DOHH2 (cell line): Measurements from ENCODE around the gene KDSR.

ENCODE experiments used
- H3F3A ChIP-seq: fragments of 200-600 bp; sonication (generic), shearing (Covaris generic); 2 replicates; pipeline ENCODE4 v1.6.0; 2016; ENCODE audit warnings: antibody characterized with exemption, mild to moderate bottlenecking; ENCODE audit not compliant: control insufficient read depth, insufficient read depth
- H3K27ac ChIP-seq: fragments of 200-600 bp; sonication (generic); 2 replicates; pipeline ENCODE4 v1.5.1; 2014; ENCODE audit warnings: low read depth, mild to moderate bottlenecking, low read length, moderate library complexity
- H3K27me3 ChIP-seq: fragments of 200-600 bp; sonication (generic); 2 replicates; pipeline ENCODE4 v1.6.1; 2014; ENCODE audit warnings: mild to moderate bottlenecking, low read length, mixed read lengths; ENCODE audit not compliant: control insufficient read depth
- H3K36me3 ChIP-seq: fragments of 200-600 bp; sonication (generic); 2 replicates; pipeline ENCODE4 v1.6.1; 2014; ENCODE audit warnings: mild to moderate bottlenecking, low read length, moderate library complexity, mixed read lengths; ENCODE audit not compliant: control insufficient read depth
- H3K4me1 ChIP-seq: fragments of 200-600 bp; sonication (generic); 2 replicates; pipeline ENCODE4 v1.6.1; 2014; ENCODE audit warnings: mild to moderate bottlenecking, low read length, mixed read lengths; ENCODE audit not compliant: control insufficient read depth
- H3K4me2 ChIP-seq: fragments of 200-600 bp; sonication (generic); 2 replicates; pipeline ENCODE4 v1.6.0; 2014; ENCODE audit warnings: mild to moderate bottlenecking, low read length, moderate library complexity
- H3K4me3 ChIP-seq: fragments of 200-600 bp; sonication (generic); 2 replicates; pipeline ENCODE4 v1.5.1; 2014; ENCODE audit warnings: mild to moderate bottlenecking, low read length, mixed read lengths
- H3K79me2 ChIP-seq: fragments of 200-600 bp; sonication (generic); 2 replicates; pipeline ENCODE4 v1.6.1; 2014; ENCODE audit warnings: mild to moderate bottlenecking, low read length, mixed read lengths; ENCODE audit not compliant: control insufficient read depth
- H3K9me2 ChIP-seq: fragments of 200-600 bp; sonication (generic); replicated peaks from 2 replicates; pipeline ENCODE4 v1.6.1; 2014; ENCODE audit warnings: mild to moderate bottlenecking, low read length, mixed read lengths; ENCODE audit not compliant: control insufficient read depth
- H3K9me3 ChIP-seq: fragments of 200-600 bp; sonication (generic); 2 replicates; pipeline ENCODE4 v1.6.1; 2014; ENCODE audit warnings: antibody characterized with exemption, low read length, mixed read lengths; ENCODE audit not compliant: control insufficient read depth, insufficient read depth
- H4K20me1 ChIP-seq: fragments of 200-600 bp; sonication (generic); 2 replicates; pipeline ENCODE4 v1.6.0; 2014; ENCODE audit warnings: low read depth, mild to moderate bottlenecking, antibody characterized with exemption, low read length, moderate library complexity; ENCODE audit not compliant: control insufficient read depth, insufficient read depth
- EZH2phosphoT487 ChIP-seq: fragments of 200-600 bp; sonication (generic); IDR thresholded peaks from 2 replicates; pipeline ENCODE4 v1.6.1; 2017; ENCODE audit warnings: borderline replicate concordance, mild to moderate bottlenecking, antibody characterized with exemption, low read length, moderate library complexity, mixed read lengths
- TF ChIP-seq, protein P1 (sequence below): fragments of 200-600 bp; sonication (generic); IDR thresholded peaks from one replicate; pipeline ENCODE4 v1.5.1; 2014; ENCODE audit warnings: antibody characterized with exemption, mild to moderate bottlenecking, low read depth, low read length; ENCODE audit not compliant: poor library complexity, severe bottlenecking

Gene KDSR

DNA sequence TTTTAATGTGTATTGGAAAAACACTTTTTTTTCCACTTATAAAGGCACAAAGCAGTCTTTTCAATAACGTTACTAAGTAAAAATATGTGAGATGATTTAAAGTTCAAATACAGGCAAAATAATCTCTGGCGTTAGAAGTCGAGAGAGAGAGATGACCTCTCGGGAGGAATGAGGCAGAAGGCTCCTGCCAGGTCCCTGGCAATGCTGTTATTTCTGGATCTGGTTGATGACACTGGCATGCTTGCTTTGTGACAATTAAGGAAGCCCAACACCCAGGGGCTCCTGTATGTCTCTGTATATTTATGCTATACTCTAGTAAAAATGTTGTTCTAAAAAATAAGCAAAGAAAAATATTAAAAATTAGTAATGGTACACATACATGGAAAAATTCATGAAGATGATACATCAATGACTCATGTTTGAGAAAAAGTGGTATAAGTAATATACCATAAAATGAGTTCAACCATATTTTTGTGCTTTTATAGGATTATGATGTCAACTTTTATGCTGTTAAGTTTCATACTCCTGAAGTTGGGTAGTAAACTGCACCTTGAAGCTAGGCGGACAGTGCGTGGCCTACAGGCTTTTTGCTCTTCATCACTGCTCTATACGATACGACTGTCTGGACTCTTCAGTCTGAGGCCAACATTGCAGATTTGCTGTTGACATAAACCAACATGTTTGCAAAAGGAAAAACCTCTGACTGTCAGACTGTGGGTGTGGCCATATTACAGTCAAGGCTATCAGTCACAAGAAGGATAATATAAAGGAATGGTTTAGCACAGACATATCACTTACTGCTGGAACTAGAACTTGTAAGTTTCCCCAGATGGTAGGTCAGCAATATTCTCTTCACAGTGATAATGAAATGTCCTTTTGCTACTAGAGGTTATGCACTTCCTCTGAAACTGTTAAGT, 35.5 kb upstream of the KDSR start:
- H3K27me3 ChIP-seq, result no peaks in the 10 kb centered on the region
- H4K20me1 ChIP-seq, result no peaks in the 10 kb centered on the region
- H3K4me2 ChIP-seq, result no peak overlapping the region
- H3K4me1 ChIP-seq, result no peaks in the 10 kb centered on the region
- H3K79me2 ChIP-seq, result peaks cover 10% of the 10 kb centered on the region
- no peaks in the 10 kb centered on the region for H3K9me2 ChIP-seq
- H3K9me3 ChIP-seq, result no peaks in the 10 kb centered on the region
- no peak overlapping the region for H3K27ac ChIP-seq
- no peak overlapping the region for H3K4me3 ChIP-seq
- H3F3A ChIP-seq, result no peaks in the 10 kb centered on the region
- TF ChIP-seq EZH2phosphoT487, result no peak
- TF ChIP-seq, protein P1, sequence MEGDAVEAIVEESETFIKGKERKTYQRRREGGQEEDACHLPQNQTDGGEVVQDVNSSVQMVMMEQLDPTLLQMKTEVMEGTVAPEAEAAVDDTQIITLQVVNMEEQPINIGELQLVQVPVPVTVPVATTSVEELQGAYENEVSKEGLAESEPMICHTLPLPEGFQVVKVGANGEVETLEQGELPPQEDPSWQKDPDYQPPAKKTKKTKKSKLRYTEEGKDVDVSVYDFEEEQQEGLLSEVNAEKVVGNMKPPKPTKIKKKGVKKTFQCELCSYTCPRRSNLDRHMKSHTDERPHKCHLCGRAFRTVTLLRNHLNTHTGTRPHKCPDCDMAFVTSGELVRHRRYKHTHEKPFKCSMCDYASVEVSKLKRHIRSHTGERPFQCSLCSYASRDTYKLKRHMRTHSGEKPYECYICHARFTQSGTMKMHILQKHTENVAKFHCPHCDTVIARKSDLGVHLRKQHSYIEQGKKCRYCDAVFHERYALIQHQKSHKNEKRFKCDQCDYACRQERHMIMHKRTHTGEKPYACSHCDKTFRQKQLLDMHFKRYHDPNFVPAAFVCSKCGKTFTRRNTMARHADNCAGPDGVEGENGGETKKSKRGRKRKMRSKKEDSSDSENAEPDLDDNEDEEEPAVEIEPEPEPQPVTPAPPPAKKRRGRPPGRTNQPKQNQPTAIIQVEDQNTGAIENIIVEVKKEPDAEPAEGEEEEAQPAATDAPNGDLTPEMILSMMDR, result no peak
- H3K36me3 ChIP-seq, result peaks cover 80% of the 10 kb centered on the region

- H3F3A ChIP-seq, result no peaks in the 10 kb centered on the region
- H4K20me1 ChIP-seq, result no peaks in the 10 kb centered on the region
- H3K27ac ChIP-seq, result no peak overlapping the region
- no peaks in the 10 kb centered on the region for H3K9me2 ChIP-seq
- peaks cover 80% of the 10 kb centered on the region for H3K36me3 ChIP-seq
- no peaks in the 10 kb centered on the region for H3K9me3 ChIP-seq
- no peak overlapping the region for H3K4me2 ChIP-seq
- H3K4me1 ChIP-seq, result no peaks in the 10 kb centered on the region
- H3K4me3 ChIP-seq, result no peak overlapping the region
- H3K27me3 ChIP-seq, result no peaks in the 10 kb centered on the region
- no peaks in the 10 kb centered on the region for H3K79me2 ChIP-seq
- no peak for TF ChIP-seq EZH2phosphoT487
- TF ChIP-seq, protein P1, result no peak
Observed at GRCh38 chr18:63399300-63399699, 32.3 kb upstream of the KDSR start.

- Histone ChIP-seq H4K20me1 (no peaks in the 10 kb centered on the region), H3K9me3 (no peaks in the 10 kb centered on the region), H3K4me2 (no peak overlapping the region), H3K27me3 (no peaks in the 10 kb centered on the region), H3K4me1 (no peaks in the 10 kb centered on the region), H3K36me3 (peaks cover 71% of the 10 kb centered on the region), H3K79me2 (no peaks in the 10 kb centered on the region), H3K9me2 (no peaks in the 10 kb centered on the region), H3K27ac (no peak overlapping the region), H3K4me3 (no peak overlapping the region), H3F3A (no peaks in the 10 kb centered on the region)
- TF ChIP-seq EZH2phosphoT487, result no peak
- TF ChIP-seq, protein P1, result no peak
Observed at GRCh38 chr18:63397349-63397748, 30.3 kb upstream of the KDSR start.
